ENCODE measurements around the gene CELA2B.
"Not testable (repeated sequence)": the region's sequence is repeated elsewhere in the genome, so short reads cannot be mapped to it uniquely, and the experiment has no call there.

Gene CELA2B

DNA sequence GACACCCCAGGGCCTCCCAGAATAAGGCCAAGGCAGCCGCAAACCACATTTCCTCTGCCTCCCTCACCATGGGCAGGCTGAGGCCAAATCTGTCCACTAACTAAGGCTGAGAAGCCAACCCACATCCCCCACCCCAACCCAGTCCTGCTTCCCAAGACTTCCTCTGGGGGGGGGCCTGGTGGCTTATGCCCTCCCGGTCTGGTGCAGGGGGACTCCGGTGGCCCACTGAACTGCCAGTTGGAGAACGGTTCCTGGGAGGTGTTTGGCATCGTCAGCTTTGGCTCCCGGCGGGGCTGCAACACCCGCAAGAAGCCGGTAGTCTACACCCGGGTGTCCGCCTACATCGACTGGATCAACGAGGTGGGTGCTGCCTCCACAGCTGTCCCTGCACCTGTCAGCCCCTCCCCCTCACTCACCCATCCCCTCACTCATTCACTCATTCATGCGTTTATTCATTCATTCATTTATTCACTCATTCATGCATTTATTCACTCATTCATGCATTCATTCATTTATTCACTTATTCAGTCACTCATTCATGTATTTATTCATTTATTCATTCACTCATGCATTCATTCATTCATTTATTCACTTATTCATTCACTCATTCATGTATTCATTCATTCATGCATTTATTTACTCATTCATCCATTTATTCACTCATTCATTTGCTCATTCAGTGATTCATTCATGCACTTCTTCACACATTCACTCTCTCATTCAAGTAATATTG is 30.3 kb upstream of the CELA2B start:
- no peak for DNase-seq (ENCODE audit: low spot score)

DNA sequence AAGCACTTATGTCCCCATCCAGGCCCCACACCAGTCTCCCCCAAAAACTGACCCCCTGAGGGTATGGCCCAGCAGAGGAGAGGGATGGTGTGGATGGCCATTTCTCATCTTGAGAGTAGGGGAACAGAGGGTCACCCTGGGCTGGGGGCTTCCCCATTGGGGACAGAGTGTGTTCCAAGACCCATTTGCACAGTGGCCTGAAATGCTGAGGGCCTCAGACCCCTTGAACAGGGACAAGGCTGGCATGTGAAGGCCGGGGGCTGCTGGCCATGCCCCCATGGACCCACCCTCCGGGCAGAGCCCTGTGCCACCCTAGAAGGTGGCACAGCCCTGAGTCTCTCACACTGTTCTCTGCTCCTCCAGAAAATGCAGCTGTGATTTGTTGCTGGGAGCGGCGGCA is 29.7 kb upstream of the CELA2B start:
- no peak for DNase-seq (ENCODE audit: low spot score)

DNA sequence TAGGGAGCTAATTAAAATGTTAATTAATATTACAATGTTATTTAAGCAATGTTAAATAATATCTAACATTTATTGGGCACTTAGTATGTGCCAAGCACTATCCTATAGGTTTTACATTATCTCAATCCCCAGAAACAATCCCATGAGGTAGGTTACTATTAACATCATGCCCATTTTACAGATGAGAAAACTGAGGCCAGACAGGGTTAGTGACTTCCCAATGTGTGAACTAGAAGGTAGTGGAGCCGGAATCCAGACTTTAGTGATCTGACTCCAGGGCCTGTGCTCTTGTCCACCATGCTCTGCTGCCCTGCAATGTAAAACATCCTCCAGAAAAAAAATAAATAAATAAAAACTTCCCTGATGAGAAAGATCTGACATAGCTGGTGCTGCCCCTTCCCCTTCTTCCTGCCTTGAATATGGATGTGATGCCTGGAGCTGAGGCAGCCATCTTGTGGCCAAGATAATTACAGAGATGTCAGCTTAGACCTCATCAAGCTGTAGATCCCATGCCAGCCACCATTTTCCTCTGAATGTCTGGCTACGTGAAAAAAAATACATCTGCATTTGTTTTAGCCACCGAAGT is 26.9 kb upstream of the CELA2B start:
- no peak for DNase-seq (ENCODE audit: low spot score)

- no peak for DNase-seq (ENCODE audit: low spot score)
These were observed 26.3 kb upstream of the CELA2B start for GRCh38 chr1:15449567-15449966.

- DNase-seq (ENCODE audit: low spot score): no peak
These were observed 24.7 kb upstream of the CELA2B start for GRCh38 chr1:15451014-15451722.

GRCh38 chr1:15452216-15452615 is 23.7 kb upstream of the CELA2B start:
- no peak for DNase-seq (ENCODE audit: low spot score)

DNA sequence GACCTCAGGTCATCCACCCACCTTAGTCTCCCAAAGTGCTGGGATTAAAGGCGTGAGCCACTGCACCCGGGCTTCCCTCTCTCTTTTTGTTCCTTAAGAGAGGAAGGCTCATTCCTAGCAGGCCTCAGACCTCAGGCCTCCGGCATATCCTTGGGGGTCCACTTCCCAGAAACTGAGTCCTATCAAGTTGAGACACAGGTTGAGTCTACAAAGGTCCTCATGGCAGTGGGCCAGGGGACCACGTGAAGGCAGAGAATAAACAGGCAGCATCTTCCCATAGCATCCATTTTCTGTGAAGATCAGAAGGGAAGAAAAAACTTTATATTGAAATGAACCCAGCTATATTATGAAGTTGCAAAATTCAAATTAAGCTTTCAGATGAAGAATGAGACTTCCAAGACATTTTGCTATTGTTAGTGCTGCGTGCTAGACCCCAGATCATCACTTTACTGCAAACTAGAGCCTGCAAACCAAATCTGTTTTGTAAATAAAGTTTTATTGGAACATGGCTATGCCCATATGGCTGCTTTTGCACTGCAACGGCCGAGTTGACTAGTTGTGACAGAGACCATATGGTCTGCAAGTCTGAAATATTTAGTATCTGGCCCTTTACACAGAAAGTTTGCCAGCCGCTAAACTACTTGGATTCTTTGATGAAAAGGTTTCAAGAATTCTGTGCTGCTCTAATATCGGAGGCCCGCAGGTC is 22.9 kb upstream of the CELA2B start:
- no peak for DNase-seq (ENCODE audit: low spot score)

GRCh38 chr1:15453734-15454133 is 22.2 kb upstream of the CELA2B start:
- no peak for DNase-seq (ENCODE audit: low spot score)

GRCh38 chr1:15454256-15454655 is 21.6 kb upstream of the CELA2B start:
- no peak for DNase-seq (ENCODE audit: low spot score)

- DNase-seq (ENCODE audit: low spot score): no peak
These were observed 20.4 kb upstream of the CELA2B start for GRCh38 chr1:15455522-15455921.

DNA sequence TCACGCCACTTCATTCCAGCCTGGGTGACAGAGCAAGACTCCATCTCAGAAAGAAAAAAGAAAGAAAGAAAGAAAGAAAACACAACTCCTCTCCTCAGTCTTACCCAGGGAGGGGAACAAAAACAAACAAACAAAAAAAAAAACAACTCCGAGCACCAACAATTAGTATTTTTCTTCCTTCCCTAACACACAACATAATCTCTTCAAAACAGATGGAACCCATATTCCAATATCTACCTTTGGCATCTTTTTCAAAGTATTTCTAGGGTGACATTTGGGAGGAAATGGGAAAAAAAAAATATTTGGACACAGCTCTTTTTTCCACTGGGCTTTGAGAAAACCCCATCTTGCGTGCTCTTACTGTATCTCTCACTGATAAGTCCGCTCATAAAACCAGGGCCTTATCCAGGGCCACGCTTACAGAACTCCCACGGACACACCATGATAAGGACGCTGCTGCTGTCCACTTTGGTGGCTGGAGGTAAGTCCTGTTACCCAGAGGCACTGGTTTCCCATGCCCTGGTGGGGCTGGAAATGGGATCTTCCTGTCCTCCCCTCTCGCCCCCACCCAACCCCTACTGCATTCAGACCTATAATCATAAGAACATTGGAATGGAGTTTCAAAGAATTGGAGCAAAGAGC is 19.5 kb upstream of the CELA2B start, which contains the start of gene CELA2A:
TSS of gene CELA2A (plus strand) at position 420 of the 642 bp plus-strand sequence. CDS start at position 442, 22 bp downstream.
- no peak for DNase-seq (ENCODE audit: low spot score)

DNA sequence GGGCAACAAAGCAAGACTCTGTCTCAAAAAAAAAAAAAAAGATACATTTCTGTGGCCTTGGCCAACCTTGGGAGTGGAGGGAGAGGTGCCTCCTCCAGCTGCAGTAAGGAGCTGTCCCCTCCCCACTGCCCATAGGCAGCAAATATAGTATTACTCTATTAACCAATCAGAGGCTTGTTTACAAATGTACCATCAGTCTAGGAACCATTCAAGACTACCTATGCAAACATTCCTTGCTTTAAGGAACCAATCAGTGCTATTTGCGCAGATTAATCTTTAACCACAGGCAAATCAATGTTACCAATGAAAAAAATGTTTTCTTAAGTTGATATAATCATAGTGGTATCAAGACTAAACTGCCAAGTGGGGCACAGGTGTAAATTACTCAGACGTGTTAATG is 18.3 kb upstream of the CELA2B start:
- DNase-seq (ENCODE audit: low spot score): no peak

GRCh38 chr1:15458388-15458787 is 17.5 kb upstream of the CELA2B start:
- DNase-seq (ENCODE audit: low spot score): not testable (repeated sequence)

DNA sequence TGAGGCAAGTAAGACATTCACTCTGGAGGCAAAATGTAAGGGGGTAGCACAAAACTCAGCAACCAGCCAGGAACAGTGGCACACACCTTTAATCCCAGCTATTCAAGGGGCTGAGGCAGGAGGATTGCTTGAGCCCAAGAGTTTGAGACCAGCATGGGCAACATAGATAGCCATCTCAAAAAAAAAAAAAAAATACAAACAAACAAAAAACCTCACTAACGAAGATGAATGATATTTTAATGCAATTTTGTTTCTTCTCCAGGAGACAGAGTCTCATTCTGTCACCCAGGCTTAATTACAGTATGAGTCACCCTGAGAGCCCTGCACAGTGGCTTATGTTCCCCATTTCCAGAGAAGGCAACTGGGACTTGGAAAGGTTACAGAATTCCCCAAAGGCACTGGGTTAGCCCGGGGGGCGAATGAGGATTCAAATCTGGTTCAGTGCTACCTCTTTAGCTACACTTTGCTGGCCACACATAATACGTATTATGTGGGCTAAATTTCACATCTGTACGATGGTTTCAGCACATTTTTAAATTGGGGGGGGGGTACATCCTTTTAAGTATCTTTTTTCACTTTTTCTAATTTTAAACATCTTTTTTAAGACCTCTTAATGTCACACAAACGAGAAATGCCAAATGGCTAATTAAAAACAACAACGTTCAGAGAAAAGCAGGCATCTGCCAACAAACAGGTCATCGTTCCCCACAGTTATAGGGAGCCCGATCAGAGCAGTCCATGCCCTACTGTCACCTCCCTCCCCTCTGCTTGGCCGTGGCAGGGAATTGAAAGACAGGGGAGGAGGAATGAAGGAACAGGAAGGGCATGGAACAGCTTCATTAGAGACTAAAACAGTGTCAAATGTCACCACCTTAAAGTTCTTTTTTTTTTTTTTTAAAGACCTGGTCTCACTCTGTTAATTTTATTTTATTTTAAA is 15.9 kb upstream of the CELA2B start:
- no peak for DNase-seq (ENCODE audit: low spot score)

- DNase-seq (ENCODE audit: low spot score): no peak
These were observed 15.2 kb upstream of the CELA2B start for GRCh38 chr1:15460708-15461095.

GRCh38 chr1:15463064-15463800 is 12.7 kb upstream of the CELA2B start:
- not testable (repeated sequence) for DNase-seq (ENCODE audit: low spot score)

- DNase-seq (ENCODE audit: low spot score): not testable (repeated sequence)
These were observed 12.0 kb upstream of the CELA2B start for GRCh38 chr1:15463926-15464322.

GRCh38 chr1:15465674-15466073 is 10.2 kb upstream of the CELA2B start:
- DNase-seq (ENCODE audit: low spot score): no peak

GRCh38 chr1:15466955-15467625 is 8.8 kb upstream of the CELA2B start:
- DNase-seq (ENCODE audit: low spot score): not testable (repeated sequence)

DNA sequence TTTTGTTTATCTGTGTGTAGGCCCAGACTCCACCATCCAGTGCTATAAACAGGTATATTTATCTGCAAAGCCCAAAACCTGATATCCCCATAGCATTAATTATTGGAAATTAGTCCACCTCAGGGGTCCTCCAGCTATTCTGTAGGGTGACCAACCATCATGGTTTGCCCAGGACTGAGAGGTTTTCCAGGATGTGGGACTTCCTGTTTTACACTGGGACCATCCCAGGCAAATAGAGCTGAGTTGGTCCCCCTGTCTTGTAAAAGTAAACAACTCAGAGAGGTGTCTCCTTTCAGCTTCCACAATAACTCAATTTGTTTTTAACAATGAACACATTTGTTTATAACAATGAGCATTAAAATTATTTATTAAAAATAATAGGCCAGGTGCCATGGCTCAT is 7.8 kb upstream of the CELA2B start:
- DNase-seq (ENCODE audit: low spot score): no peak
